HCT116 (cell line): ENCODE results near the gene GPR78. TPM values are rescaled to one million over a fixed set of nuclear protein-coding genes. Genes with fewer than 3 reads are reported as not detected.

Experiments used
- ATAC-seq: fragments of 200-7000 bp; cut with Tn5 transposase; 2 replicates; pipeline ENCODE4 v1.9.1; 2020; ENCODE audit warnings: mild to moderate bottlenecking, moderate library complexity
- BruUV-seq: library from RNA; stranded (reverse); fragments of 400-500 nt; replicated peaks from 2 replicates; lab custom pipeline; 2021; lab: Mats Ljungman, UMichigan
- CTCF ChIA-PET: fragments of 300-600 bp; sonication (Branson Sonifier 250); formaldehyde crosslinking; loops from one replicate; lab custom pipeline; 2021; ENCODE audit warnings: antibody characterized with exemption; lab: Charles Lee
- POLR2A ChIA-PET: fragments of 300-600, 350-600 bp; sonication (Branson Sonifier 250); formaldehyde crosslinking; loops from one replicate; lab custom pipeline; 2021; ENCODE audit warnings: antibody characterized with exemption; lab: Charles Lee
- RAD21 ChIA-PET, 2 experiments: fragments of 300-600 bp; sonication (Branson Sonifier 250); formaldehyde crosslinking; loops; one replicate each; lab custom pipeline; 2023; ENCODE audit warnings: low total read pairs in 2 of 2; ENCODE audit not compliant: uncharacterized antibody in 2 of 2, unreplicated experiment in 2 of 2, low non-redundant PET in 1 of 2; lab: Charles Lee
- DNase-seq: peaks from one replicate; pipeline ENCODE4 v3.0.0-alpha.2; 2010; ENCODE audit warnings: low read depth, low spot score
- H2AFZ ChIP-seq: fragments of 200-600 bp; shearing (Covaris generic), sonication (generic); 2 replicates; pipeline ENCODE4 v1.6.1; 2017; ENCODE audit warnings: low read depth, mixed run types, mixed read lengths, antibody characterized with exemption, low read length; ENCODE audit not compliant: poor library complexity, severe bottlenecking
- H3K27ac ChIP-seq: 2 replicates; pipeline ENCODE4 v1.5.1; 2012; ENCODE audit warnings: low read depth, low read length
- H3K27me3 ChIP-seq: fragments of 200-600 bp; sonication (generic); 2 replicates; pipeline ENCODE4 v1.6.1; 2016; ENCODE audit warnings: mixed run types, low read length, mixed read lengths; ENCODE audit not compliant: insufficient read depth
- H3K36me3 ChIP-seq, 2 experiments: fragments of 200-500 bp in 1 of 2; fragments of 200-600 bp in 1 of 2; sonication (Bioruptor generic) in 1 of 2; sonication (generic) in 1 of 2; 2 replicates each; pipeline versions ENCODE4 v1.5.1 to v1.6.1; 2014 to 2016; ENCODE audit warnings: low read length in 2 of 2, inconsistent platforms in 1 of 2, mixed read lengths in 1 of 2, mixed run types in 1 of 2; ENCODE audit not compliant: insufficient read depth in 2 of 2, control insufficient read depth in 1 of 2
- H3K4me1 ChIP-seq, 2 experiments: fragments of 200-600 bp in 1 of 2; sonication (generic) in 1 of 2; 2 replicates each; pipeline versions ENCODE4 v1.5.1 to v1.6.1; 2012 to 2017; ENCODE audit warnings: low read length in 2 of 2, inconsistent platforms in 1 of 2, mild to moderate bottlenecking in 1 of 2, mixed read lengths in 1 of 2, mixed run types in 1 of 2, moderate library complexity in 1 of 2; ENCODE audit not compliant: insufficient read depth in 2 of 2, control insufficient read depth in 1 of 2
- H3K4me2 ChIP-seq: fragments of 200-600 bp; sonication (generic); 2 replicates; pipeline ENCODE4 v1.6.1; 2017; ENCODE audit warnings: mixed run types, low read length, mixed read lengths
- H3K4me3 ChIP-seq, 2 experiments: fragments of 200-600 bp in 1 of 2; sonication (generic) in 1 of 2; replicated peaks in 1 of 2; 2 replicates each; pipeline ENCODE4 v1.5.1; 2011 to 2016; ENCODE audit warnings: low read length in 2 of 2, control low read depth in 1 of 2, low read depth in 1 of 2, mild to moderate bottlenecking in 1 of 2, mixed read lengths in 1 of 2, mixed run types in 1 of 2
- H3K79me2 ChIP-seq: fragments of 200-600 bp; sonication (generic); 2 replicates; pipeline ENCODE4 v1.6.1; 2017; ENCODE audit warnings: mild to moderate bottlenecking, mixed run types, low read length, moderate library complexity, mixed read lengths; ENCODE audit not compliant: insufficient read depth
- H3K9ac ChIP-seq: fragments of 200-600 bp; sonication (generic); 2 replicates; pipeline ENCODE4 v1.6.1; 2016; ENCODE audit warnings: low read length, mixed read lengths
- H3K9me2 ChIP-seq: fragments of 200-600 bp; sonication (generic), shearing (Covaris generic); 2 replicates; pipeline ENCODE4 v1.6.1; 2017; ENCODE audit warnings: mixed run types, mild to moderate bottlenecking, moderate library complexity; ENCODE audit not compliant: insufficient read depth
- H3K9me3 ChIP-seq, 2 experiments: fragments of 200-500 bp in 1 of 2; fragments of 200-600 bp in 1 of 2; sonication (Bioruptor generic) in 1 of 2; sonication (generic) in 1 of 2; 2 replicates each; pipeline ENCODE4 v1.6.1; 2014 to 2017; ENCODE audit warnings: low read length in 2 of 2, mixed read lengths in 2 of 2, inconsistent platforms in 1 of 2, low read depth in 1 of 2, mild to moderate bottlenecking in 1 of 2, mixed run types in 1 of 2, moderate library complexity in 1 of 2; ENCODE audit not compliant: control insufficient read depth in 1 of 2, insufficient read depth in 1 of 2
- H4K20me1 ChIP-seq: fragments of 200-600 bp; sonication (generic), shearing (Covaris generic); 2 replicates; pipeline ENCODE4 v1.6.1; 2017; ENCODE audit warnings: mixed run types, mild to moderate bottlenecking, moderate library complexity; ENCODE audit not compliant: insufficient read depth
- EZH2phosphoT487 ChIP-seq: fragments of 200-600 bp; IDR thresholded peaks from 2 replicates; pipeline ENCODE4 v1.6.1; 2018; ENCODE audit warnings: antibody characterized with exemption, borderline replicate concordance
- FOSL1 ChIP-seq: IDR thresholded peaks from 2 replicates; pipeline ENCODE4 v1.6.1; 2012; ENCODE audit warnings: low read depth
- JUND ChIP-seq: IDR thresholded peaks from 2 replicates; pipeline ENCODE4 v1.6.1; 2012
- RAD21 ChIP-seq: IDR thresholded peaks from 2 replicates; pipeline ENCODE4 v1.6.1; 2012; ENCODE audit warnings: low read depth, mild to moderate bottlenecking
- TCF7L2 ChIP-seq: IDR thresholded peaks from 2 replicates; pipeline ENCODE4 v1.7.0; 2011; ENCODE audit warnings: borderline replicate concordance, inconsistent platforms; ENCODE audit not compliant: insufficient read depth, insufficient read length; ENCODE audit errors: extremely low read depth
- ZFX ChIP-seq: fragments of 450-650 bp; IDR thresholded peaks from 2 replicates; pipeline ENCODE4 v1.6.1; 2017
- ZNF274 ChIP-seq: fragments of 200-500 bp; sonication (Bioruptor generic); IDR thresholded peaks from 2 replicates; pipeline ENCODE4 v1.6.1; 2014; ENCODE audit warnings: mild to moderate bottlenecking, low read depth, low read length, inconsistent platforms
- intact Hi-C: fragments of 100-400 bp; cut with micrococcal nuclease; formaldehyde crosslinking; loops from 2 replicates; pipeline ENCODE4 v1.10.0; 2022
- total RNA-seq: library from RNA; stranded (reverse); gene quantifications from one replicate; pipeline ENCODE4 v1.2.1, GENCODE V29; 2021; ENCODE audit not compliant: unreplicated experiment
- TF ChIP-seq, protein P1 (sequence below): IDR thresholded peaks from 2 replicates; pipeline ENCODE4 v1.6.1; 2011; ENCODE audit warnings: mild to moderate bottlenecking, low read length, moderate library complexity; ENCODE audit not compliant: insufficient replicate concordance; ENCODE audit errors: extremely low read depth
- TF ChIP-seq, protein P2 (sequence below): IDR thresholded peaks from 2 replicates; pipeline ENCODE4 v1.6.1; 2012
- TF ChIP-seq, protein P3 (sequence below), 3 experiments: fragments of 200-600 bp in 1 of 3; sonication (generic) in 1 of 3; IDR thresholded peaks in 2 of 3; conservative IDR thresholded peaks in 1 of 3; 2 replicates each; pipeline ENCODE4 v1.5.1; 2012 to 2017; ENCODE audit warnings: low read depth in 2 of 3, low read length in 2 of 3, antibody characterized with exemption in 1 of 3, borderline replicate concordance in 1 of 3, control low read depth in 1 of 3, mild to moderate bottlenecking in 1 of 3, mixed read lengths in 1 of 3, mixed run types in 1 of 3, moderate library complexity in 1 of 3; ENCODE audit not compliant: insufficient read depth in 1 of 3

Gene GPR78
- total RNA-seq, 1 experiment from 2014 or later = not detected

DNA sequence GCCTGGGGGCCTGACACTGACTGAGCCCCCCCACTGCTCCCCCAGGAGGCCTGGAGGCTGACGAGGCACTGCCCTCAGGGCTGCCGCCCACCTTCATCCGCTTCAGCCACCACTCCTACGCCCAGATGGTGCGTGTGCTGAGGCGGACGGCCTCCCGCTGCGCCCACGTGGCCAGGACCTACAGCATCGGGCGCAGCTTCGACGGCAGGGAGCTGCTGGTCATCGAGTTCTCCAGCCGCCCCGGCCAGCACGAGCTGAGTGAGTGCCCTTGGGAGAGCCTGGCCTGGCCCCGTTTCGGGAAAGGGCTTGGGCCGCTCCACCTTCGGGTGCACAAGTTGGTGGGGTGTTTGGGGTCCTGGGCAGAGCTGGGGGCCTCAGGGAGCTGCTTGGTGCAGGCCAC, 23.7 kb downstream of the GPR78 start:
- H3K4me3 ChIP-seq = no peak overlapping the region
- H3K9ac ChIP-seq = no peak overlapping the region
- no TSS peak for BruUV-seq
- intact Hi-C loops = loop anchor here (10.0 kb wide), 1 partner anchor 281 kb away; no protein-coding TSS in a partner anchor
- no peaks in the 10 kb centered on the region for H3K9me3 ChIP-seq
- ATAC-seq (no peak), DNase-seq (no peak)
- TF ChIP-seq ZFX (no peak), JUND (no peak), RAD21 (no peak), EZH2phosphoT487 (no peak), TCF7L2 (no peak), ZNF274 (no peak), FOSL1 (no peak)
- TF ChIP-seq, protein P1, sequence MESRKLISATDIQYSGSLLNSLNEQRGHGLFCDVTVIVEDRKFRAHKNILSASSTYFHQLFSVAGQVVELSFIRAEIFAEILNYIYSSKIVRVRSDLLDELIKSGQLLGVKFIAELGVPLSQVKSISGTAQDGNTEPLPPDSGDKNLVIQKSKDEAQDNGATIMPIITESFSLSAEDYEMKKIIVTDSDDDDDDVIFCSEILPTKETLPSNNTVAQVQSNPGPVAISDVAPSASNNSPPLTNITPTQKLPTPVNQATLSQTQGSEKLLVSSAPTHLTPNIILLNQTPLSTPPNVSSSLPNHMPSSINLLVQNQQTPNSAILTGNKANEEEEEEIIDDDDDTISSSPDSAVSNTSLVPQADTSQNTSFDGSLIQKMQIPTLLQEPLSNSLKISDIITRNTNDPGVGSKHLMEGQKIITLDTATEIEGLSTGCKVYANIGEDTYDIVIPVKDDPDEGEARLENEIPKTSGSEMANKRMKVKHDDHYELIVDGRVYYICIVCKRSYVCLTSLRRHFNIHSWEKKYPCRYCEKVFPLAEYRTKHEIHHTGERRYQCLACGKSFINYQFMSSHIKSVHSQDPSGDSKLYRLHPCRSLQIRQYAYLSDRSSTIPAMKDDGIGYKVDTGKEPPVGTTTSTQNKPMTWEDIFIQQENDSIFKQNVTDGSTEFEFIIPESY = no peak
- TF ChIP-seq, protein P2, sequence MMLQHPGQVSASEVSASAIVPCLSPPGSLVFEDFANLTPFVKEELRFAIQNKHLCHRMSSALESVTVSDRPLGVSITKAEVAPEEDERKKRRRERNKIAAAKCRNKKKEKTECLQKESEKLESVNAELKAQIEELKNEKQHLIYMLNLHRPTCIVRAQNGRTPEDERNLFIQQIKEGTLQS = no peak
- TF ChIP-seq, protein P3, sequence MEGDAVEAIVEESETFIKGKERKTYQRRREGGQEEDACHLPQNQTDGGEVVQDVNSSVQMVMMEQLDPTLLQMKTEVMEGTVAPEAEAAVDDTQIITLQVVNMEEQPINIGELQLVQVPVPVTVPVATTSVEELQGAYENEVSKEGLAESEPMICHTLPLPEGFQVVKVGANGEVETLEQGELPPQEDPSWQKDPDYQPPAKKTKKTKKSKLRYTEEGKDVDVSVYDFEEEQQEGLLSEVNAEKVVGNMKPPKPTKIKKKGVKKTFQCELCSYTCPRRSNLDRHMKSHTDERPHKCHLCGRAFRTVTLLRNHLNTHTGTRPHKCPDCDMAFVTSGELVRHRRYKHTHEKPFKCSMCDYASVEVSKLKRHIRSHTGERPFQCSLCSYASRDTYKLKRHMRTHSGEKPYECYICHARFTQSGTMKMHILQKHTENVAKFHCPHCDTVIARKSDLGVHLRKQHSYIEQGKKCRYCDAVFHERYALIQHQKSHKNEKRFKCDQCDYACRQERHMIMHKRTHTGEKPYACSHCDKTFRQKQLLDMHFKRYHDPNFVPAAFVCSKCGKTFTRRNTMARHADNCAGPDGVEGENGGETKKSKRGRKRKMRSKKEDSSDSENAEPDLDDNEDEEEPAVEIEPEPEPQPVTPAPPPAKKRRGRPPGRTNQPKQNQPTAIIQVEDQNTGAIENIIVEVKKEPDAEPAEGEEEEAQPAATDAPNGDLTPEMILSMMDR (IDR thresholded peaks at IDR 0.05 in 2 of 3, conservative IDR thresholded peaks at IDR 0.05 in 1 of 3; ENCODE audit: borderline replicate concordance in 1 of 3, insufficient read depth in 1 of 3, low read depth in 2 of 3, low read length in 2 of 3) = no peak
- POLR2A ChIA-PET = no interaction called here
- no peak overlapping the region for H2AFZ ChIP-seq
- CTCF ChIA-PET = no interaction called here
- no peaks in the 10 kb centered on the region for H3K9me2 ChIP-seq
- no peaks in the 10 kb centered on the region for H3K79me2 ChIP-seq
- H3K27me3 ChIP-seq = 0 out of 2 replicates have a peak, but pooled peaks cover 4% of the 10 kb centered on the region
- H3K36me3 ChIP-seq = no peaks in the 10 kb centered on the region
- peaks cover 11 to 15% of the 10 kb centered on the region in 2 experiments; a peak in 3 of 4 replicates for H3K4me1 ChIP-seq
- H3K4me2 ChIP-seq = no peak overlapping the region
- RAD21 ChIA-PET = no interaction called here
- no peaks in the 10 kb centered on the region for H4K20me1 ChIP-seq
- H3K27ac ChIP-seq = no peak overlapping the region
